SH-SY5Y (cell line): ENCODE results near the gene SLC39A11.

ENCODE experiments used
- GATA2 ChIP-seq: IDR thresholded peaks from 2 replicates; pipeline ENCODE4 v1.6.1; 2011; ENCODE audit warnings: mild to moderate bottlenecking, low read depth, low read length
- GATA3 ChIP-seq: IDR thresholded peaks from 2 replicates; pipeline ENCODE4 v1.6.1; 2011; ENCODE audit warnings: low read depth, mild to moderate bottlenecking, low read length, moderate library complexity

GRCh38 chr17:73118951-73119391, 26.5 kb upstream of the SLC39A11 start:
- TF ChIP-seq GATA2 = no peak
- no peak for TF ChIP-seq GATA3
